NCI-H1694 treated with DMSO at 0.1 percent for 48 hours (cell line): Measurements from ENCODE around the gene RNF222.
"Not testable (repeated sequence)": the region's sequence is repeated elsewhere in the genome, so short reads cannot be mapped to it uniquely, and the experiment has no call there.

Experiments
- DNase-seq: peaks from one replicate; lab custom pipeline; 2025; lab: John Stamatoyannopoulos, UW

Gene RNF222

DNA sequence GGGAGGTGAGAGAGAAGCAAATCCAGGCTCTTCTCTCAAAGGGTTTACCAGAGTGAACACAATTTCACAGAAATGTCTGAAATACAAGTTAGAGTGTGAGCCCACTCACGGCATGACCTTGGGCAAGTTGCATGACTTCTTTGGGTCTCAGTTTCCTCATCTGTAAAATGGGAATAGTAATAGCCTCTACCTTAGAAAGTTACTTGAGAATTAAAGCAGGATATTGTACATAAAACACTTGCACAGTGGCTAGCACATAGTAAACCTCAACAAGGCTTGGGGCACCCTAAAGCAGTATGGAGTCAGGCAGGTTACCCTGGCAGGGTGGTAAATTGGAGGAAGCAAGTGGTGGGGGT lies 13.2 kb upstream of the RNF222 start:
- DNase-seq = no peak

DNA sequence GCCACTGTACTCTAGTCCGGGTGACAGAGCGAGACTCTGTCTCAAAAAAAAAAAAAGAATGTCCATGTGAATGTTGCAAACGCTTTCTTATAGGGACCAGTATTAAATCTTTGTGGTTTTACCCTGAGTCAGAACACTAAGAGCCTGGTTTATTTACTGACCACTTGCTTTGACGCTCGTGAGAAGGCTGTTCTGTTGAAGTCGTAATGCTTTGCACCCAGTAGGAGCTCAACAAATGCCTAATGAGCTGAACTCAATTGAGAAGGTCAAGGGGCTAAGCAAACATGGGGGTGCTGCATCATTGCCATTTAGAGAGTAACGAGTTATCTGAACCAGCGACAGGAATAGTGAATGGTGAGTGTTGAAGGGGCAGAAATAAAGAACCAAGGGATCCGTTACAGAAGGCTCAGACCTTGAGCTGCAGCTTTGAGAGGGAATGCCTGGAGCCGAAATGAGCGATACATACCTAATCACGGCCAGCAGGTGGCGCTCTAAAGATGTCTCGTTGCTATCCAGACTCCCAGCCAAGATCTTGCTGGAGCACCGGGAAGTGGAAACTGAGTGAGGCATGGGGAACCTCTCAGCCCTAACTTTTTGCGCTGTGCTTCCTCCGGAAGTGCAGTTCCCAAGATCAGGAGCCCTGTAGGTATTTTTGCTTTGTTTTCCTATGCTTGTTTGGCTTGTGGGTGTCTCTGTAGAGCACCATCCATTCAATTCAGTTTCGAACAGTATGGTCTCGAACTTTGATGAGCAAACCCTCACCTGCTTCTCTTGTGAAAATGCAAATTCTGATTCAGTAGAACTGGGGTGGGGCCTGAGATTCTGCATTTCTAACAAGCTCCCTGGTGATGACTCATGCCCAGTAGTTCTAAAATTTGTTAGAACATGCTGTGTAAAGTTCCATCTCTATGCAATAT lies 12.6 kb upstream of the RNF222 start:
- DNase-seq = peak; percentile 91

DNA sequence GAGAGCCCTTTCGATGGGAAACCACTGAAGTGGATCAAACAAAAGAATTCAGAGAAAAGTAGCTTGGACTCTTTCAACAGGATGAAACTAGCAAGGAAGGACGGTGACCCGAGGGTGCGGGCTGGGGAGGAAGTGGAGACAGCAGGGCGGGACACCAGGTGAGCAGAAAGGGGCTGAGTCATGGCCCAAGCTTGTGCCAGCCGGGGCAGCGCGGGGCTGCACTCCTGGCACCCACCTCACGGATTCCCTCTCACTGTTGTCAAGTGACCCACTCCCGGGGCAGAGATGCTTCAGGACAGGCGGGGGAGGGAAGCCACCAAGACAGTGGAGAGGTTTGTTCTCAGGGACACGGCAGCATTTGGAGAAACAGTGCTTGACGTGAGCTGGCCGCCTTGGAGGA lies 10.7 kb upstream of the RNF222 start:
- no peak for DNase-seq

DNA sequence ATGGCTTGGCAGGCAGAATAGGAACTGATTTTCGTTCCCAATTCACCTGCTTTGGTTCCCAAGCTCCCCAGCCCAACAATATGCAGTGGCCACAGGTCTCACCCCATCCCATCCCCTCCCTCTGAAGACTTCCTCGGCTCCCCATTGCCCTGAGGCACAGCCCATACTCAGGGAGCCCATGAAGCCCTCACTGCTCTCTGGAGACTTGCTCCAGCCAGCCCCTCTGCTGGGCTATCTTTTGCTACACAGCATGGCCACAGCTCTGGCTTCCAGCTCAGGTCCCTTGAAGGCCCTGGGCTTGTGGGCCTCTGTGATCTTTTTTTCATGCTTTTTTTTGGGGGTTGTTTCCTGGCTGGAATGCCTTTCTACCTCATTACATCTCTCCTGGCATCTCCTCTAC lies 8.5 kb upstream of the RNF222 start:
- DNase-seq = no peak

DNA sequence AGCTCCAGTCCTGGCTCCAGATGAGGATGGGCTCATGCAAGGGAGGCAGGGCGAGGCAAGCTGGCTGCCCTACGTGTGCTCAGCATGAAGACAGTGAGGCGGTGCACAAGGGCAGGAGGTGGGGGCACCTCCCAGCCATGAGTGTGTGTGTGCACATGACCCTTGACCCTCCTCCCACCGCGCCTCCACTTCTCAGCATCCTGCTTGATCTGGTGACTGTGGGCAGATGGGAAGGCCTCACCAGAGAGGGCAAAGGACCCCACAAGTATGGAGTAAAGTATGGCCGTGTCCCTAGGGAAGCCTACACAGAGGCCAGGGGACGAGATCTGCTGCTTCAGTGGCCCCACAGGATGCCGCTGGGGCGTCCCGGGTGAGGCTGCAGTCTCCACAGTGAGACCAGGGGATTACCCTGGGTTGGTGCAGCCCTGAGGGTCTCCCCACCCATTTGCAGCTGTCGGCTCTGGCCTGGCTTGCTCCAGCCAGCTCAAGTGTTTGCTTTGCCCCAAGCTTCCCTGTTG lies 7.9 kb upstream of the RNF222 start:
- no peak for DNase-seq

DNA sequence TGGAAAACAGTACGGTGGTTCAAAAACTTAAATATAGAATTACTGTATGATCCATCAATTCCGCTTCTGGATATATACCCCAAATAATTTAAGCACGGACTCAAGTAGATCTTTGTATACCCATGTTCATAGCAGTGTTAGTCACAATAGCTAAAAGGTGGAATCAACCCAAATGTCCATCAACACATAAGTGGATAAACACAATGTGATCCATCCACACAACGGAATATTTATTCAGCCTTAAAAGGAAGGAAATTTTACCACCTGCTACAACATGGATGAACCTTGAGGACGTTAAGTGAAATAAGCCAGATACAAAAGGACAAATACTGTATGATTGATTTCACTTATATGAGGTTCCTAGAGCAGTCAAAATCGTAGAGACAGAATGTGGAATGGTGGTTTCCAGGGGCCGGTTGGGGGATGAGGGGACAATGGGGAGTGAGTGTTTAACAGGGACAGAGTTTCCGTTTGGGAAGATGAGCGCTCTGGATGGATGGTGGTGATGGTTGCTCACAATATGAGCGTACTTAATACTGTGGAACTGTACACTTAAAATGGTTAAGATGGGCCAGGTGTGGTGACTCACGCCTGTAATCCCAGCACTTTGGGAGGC lies 5.4 kb upstream of the RNF222 start:
- DNase-seq = no peak

DNA sequence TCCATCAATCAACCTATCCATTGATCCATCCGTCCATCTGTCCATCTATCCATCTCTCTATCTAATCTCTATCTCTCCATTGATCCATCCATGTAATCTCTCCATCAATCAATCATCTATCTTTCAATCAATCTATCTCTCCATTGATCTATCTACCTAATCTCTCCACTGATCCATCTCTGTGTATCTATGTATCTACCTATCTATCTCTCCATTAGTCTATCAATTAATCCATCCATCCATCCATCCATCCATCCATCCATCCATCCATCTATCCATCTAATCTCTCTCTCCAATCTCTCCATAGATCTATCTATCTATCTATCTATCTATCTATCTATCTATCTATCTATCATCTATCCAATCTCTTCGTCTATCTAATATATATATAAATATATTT lies 3.5 kb upstream of the RNF222 start:
- no peak for DNase-seq

DNA sequence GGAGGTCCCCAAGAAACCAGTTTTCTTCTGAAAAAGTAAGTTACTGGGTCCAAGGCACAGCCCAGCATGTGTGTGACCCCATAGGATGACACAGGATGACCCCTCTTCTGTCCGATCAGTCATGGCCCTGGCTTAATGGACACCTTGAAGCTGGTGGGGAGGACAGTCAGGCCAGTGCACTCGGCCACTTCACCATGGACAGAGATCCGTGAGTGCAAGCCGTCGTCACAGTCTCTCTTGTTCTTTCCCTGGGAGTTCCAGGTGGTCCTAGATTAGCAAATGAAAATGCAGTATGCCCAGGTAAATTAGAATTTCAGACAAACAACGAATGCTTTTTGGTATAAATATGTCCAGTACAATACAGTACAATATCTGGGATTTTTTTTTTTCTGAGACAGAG lies 1.4 kb upstream of the RNF222 start:
- DNase-seq = no peak

DNA sequence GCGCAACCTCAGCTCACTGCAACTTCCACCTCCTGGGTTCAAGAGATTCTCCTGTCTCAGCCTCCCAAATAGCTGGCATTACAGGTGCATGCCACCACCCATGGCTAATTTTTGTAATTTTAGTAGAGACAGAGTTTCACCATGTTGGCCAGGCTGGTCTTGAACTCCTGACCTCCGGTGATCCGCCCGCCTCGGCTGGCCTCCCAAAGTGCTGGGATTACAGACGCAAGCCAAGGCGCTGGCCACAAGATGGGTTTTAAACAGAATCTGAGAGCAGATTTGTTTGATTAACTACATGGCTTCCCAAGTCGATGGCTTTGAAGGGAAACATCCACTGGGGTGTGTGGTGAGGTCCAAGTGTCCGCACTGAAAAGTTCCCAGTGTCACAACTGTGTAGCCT lies 3.1 kb downstream of the RNF222 start:
- DNase-seq = not testable (repeated sequence)

DNA sequence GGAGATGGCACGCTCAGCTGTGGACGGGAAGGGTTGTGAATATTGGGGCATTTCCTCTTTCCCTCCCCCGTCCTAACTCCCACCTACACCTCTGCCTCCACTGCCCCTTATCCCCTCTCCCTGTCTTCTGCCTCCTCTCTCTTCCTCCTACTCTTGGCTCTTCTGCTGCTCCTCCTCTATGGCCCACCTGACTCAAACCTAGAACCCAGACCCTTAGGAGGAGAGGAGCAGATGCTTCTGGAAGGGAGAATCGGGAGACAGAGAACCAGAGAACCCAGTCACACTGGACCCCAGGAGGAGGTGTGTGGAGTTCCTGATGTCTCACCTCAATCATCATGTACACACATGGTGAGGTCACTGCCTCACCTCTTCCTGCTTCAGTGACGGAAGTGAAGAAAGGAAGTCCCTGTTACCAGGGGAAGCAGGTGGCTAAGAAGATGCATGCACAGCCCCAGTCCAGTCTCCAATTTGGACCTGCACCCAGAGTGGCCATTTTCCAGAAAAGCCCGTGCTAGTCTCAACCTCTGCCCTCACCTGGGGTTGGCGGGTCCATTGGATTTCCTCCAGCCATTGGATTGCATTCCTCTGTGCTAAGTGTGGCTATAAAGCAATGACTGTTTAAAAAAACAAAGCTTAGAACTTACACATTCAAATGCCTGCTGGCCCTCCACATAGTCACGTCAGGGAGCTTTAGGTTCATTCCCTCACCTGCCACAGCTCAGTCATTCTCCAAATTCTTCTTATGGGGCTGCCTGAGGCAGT lies 4.0 kb downstream of the RNF222 start:
- DNase-seq = no peak

DNA sequence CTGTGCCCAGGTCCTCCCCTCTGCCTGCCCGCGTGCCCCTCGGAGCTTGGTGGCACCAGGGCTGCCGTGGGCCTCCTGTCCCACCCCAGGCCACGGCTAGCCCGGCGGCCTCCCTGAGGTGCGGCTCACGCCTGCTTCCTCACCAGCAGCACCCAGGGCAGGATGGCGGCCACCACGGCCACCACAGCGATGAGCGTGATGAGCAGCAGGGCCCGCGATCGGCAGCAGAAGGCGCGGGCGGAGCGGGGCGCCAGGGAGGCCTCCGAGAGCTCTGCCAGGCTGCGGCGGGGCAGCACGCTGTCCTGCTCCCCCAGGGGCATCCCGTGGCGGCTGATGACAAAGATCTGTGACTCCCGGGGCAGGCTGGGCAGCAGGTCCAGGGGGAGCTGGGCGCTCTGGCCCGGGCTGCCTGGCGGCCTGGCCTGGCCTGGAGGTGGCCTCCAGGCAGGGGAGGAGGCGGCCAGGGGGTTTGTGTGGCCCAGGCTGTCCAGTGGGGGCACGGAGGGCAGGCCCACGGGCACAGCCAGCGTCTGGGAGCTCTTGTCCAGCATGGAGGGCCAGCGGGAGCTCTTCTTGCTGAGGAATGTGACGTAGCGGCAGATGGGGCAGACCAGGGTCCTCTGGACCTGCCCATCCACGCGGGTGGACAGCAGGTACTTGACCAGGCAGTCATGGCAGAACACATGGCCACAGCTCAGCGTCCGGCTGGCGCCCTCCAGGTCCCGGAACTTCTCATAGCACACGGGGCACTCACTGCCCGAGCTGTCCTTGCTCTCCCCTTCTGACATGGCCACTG lies 4.8 kb downstream of the RNF222 start:
- no peak for DNase-seq

DNA sequence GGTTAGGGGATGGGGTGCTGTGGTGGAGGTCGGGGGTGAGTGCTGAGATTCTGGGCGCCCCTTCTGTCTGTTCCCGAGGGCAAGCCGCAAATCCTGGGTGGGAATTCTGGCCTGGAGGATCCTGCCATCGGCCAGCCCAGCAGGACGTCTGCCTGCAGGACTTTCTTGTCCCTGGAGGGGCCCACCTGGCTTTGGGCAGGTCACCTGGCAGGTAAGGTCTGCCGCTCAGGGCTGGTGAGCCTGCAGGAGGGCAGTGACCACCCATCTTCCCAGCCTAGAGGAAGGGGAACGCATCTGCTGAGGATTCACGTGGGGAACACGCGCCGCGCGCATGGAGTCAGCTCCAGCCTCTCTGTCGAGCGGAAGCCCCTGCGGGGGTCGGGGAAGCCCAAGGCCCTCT lies 5.4 kb downstream of the RNF222 start:
- DNase-seq = no peak

DNA sequence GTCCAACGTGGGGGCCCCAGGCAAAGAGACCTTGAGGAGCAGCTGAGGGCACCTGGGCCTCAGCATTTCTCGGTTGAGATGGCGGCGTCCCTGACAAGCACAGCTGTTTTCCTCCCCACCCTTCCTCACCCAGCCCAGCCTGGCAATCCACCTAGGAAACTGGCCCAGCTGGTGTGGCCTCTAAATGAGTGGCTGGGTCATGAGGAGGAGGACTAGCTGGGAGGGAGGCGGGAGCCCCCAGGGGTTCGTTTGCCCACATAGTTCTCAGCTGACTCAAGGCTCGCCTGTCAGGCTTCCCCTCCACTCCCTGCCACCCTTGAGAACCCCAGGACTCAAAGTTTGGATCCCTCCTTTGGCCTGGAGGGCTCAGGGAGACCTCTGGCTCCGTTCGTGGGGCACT lies 5.9 kb downstream of the RNF222 start:
- no peak for DNase-seq

DNA sequence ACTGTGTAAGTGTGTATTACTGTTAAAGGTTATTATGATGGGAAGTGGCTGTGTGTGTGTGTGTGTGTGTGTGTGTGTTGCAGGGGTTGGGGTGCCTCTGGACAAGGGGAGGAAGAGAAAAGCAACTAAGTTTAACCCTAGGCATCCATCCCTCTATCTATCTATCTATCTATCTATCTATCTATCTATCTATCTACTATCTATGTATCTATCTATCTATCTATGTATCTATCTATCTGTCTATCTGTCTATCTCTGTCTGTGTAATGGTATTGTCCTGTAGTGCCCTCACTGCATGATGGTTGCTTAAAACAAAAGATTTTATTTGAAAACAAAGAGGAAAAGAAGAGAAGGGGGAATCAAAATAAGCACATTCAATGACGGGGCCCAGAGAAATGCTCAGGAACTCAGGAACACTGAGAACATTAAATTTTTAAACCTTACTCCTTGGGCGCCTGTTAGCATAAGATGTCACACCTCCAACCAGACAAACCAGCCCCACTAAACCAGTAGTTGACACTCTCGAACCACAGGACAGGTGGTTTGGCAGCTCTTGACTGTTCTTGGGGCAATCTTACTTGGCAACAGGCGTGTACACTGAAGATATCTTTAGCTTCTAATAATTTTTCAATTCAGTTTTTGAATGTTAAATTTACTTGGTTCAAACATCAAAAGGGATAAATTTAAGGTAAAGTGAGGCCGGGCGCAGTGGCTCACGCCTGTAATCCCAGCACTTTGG lies 9.5 kb downstream of the RNF222 start:
- DNase-seq = no peak

DNA sequence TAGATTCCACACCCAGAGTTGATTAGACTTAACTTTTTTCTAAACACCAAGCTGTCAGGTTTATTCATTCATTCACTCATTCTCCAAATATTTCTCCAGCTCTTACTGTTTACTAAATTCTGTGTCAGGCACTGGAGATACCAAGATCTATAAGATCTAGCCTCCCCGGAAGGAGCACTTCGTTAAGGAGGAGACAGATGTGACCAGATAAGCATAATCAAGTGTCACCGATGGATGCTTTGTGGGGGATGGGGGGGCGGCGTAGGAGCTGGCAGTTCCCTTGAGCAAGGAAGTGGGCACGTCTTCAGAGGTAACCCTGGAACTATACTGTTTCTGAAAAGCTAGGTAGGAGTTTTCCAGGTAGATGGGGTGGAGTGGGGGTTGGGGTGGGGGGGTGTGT lies 10.8 kb downstream of the RNF222 start:
- DNase-seq = no peak

DNA sequence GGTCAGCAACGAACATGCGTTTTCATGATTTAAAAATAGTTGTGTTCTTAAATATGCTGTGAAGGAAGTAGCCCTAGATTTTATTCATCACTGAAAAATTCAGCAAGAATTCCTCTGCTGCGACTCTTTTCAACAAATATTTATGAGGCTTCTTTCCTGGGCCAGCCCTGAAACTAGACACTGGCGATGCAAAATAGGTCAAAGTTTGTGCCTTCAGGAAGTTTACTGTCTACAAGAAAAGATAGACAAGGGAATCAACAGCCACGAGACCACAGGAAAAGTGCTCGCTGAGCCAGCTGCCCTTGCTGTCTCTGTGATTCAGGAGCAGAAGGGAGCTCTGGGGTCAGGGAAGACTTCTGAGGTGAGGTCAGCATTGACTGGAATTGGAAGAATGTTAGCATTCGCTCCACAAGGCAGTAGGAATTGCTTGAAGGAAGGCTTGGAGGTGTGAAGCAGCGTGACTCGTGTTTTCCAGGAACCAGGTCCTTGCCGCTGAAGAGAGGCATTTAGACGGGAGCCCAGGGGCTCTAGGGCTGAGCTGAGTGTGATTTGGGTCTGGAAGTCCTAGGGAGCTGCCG lies 12.7 kb downstream of the RNF222 start:
- DNase-seq = no peak

DNA sequence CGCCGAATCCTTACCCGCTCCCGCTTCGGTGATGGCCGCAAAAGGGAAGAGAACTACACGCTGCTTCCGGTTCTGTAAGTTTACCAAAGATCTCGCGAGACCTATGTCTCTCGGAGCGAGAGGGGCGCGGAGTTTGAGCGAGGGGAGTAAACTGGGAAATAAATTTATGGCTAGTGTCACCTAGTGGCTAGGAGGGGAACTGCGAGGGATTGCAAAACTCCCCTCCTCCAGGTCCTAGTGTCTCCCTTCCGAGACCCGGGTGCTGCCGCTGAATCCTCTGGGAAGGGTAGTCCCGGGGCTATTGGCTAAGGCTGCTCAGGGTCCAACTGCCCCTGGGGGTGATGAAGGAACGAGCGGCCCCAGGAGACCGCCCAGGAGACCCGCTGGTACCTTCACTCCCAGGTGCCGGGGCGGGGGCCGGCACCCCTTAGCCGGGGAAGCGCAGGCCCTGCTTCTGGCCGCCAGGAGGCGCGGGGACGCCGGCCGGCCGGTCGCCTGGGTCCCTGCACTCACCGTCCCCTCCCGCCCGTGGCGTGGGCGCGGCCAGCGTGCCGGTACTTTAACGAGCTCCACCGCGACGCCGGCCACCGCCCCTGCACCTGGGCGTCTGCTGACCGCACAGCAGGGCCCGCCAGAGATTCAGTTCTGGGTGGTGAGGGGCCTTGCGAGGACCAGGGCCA lies 14.3 kb downstream of the RNF222 start, which contains the start of gene RPL26:
Gene RPL26 (minus strand): TSS at position 51 of the 680 bp plus-strand sequence. CDS start 883 bp downstream, outside the sequence.
- DNase-seq = peak; percentile 98

DNA sequence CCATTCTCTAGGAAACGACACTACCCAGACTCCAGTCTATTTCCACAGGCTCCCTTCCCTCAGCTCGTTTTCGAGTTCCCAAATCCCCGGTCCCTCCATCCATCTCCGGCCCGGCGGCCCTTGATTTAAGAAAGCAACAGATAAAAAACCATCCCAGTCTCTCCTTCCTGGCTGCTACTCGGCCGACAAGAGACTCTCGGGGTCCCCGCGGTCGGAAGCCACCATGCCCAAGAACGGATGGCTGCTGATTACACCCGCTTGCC lies 14.8 kb downstream of the RNF222 start:
- no peak for DNase-seq

DNA sequence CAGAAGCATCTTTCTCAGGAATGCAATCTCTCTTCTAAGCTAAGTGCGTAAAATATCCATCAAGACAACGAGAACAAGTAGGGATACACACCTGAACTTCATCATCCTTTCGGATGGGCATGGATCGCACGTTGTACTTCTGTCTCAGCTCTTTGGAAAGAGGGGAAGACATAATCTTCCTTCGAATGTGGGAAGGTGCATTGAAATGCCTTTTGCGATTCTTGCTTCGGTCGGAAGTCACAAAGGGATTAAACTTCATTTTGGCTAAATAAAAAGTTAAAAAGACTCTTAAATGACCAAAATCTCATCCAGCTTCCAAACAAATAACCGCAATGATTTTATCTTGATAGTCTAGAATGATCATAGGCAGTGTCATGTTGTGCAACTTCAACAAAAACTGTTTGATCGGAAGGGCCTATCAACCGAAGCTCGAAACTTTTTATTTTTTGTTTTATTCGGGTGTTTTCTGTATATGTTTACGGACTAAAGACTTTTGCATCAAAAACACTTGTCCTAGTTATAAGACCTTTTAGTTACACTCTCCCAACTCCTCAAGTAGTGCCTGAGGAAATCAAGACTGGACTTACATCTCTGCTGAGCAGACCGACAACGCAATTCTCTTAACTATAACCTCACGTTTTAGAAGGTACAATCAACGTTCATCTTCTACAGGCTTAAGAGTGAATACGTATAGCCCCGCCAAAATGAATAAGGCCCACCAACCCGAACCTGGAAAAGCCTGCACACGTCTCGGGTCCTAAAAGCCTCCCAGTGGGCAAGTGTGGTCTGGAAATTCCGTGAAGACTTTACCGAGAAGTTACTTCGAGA lies 15.4 kb downstream of the RNF222 start:
- DNase-seq = peak; percentile 45

DNA sequence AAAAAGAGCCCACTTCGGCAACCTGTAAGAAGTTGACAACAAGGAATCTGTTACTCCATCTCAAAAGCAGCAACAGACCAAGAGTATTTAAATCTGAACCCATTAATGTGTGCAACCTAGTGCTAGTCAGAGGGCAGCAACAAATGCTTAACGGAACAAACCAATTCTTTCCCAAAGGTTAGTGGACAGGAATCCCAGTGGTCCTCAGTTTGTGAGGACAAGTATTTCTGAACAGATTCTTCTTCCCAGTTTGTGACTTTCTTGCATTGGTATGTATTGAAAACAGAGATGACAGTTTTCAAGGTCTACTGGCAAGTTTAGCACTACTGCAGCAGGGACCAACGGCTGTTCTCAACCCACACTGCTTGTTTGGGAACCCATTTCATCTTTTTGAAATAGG lies 17.6 kb downstream of the RNF222 start:
- no peak for DNase-seq
